ENCODE measurements around the gene EREG.
"Not testable (repeated sequence)": the region's sequence is repeated elsewhere in the genome, so short reads cannot be mapped to it uniquely, and the experiment has no call there.

DNA sequence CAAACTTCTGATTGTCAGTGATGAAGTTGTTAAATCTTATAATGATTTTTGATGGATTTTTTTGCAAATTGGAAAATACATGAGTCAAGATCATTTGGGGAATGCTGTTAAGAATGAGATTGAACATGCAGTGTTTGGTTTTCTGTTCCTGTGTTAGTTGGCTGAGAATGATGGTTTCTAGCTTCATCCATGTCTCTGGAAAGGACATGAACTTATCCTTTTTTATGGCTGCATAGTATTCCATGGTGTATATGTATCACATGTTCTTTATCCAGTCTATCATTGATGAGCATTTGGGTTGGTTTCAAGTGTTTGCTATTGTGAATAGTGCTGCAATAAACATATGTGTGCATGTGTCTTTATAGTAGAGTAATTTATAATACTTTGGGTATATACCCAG lies 24.5 kb upstream of the EREG start:
- TF ChIP-seq, protein P1, sequence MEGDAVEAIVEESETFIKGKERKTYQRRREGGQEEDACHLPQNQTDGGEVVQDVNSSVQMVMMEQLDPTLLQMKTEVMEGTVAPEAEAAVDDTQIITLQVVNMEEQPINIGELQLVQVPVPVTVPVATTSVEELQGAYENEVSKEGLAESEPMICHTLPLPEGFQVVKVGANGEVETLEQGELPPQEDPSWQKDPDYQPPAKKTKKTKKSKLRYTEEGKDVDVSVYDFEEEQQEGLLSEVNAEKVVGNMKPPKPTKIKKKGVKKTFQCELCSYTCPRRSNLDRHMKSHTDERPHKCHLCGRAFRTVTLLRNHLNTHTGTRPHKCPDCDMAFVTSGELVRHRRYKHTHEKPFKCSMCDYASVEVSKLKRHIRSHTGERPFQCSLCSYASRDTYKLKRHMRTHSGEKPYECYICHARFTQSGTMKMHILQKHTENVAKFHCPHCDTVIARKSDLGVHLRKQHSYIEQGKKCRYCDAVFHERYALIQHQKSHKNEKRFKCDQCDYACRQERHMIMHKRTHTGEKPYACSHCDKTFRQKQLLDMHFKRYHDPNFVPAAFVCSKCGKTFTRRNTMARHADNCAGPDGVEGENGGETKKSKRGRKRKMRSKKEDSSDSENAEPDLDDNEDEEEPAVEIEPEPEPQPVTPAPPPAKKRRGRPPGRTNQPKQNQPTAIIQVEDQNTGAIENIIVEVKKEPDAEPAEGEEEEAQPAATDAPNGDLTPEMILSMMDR (IDR thresholded peaks at IDR 0.05), result not testable (repeated sequence)
- TF ChIP-seq ZFX (IDR thresholded peaks at IDR 0.05; ENCODE audit: borderline replicate concordance), result not testable (repeated sequence)
